Fibroblast of skin of left biceps (primary cell): ENCODE data around the gene TP63.

Source experiments
- DNase-seq, 2 experiments: peaks; one replicate each; pipeline ENCODE4 v3.0.0-alpha.2; 2013; ENCODE audit warnings: low read depth in 2 of 2

Gene TP63

DNA sequence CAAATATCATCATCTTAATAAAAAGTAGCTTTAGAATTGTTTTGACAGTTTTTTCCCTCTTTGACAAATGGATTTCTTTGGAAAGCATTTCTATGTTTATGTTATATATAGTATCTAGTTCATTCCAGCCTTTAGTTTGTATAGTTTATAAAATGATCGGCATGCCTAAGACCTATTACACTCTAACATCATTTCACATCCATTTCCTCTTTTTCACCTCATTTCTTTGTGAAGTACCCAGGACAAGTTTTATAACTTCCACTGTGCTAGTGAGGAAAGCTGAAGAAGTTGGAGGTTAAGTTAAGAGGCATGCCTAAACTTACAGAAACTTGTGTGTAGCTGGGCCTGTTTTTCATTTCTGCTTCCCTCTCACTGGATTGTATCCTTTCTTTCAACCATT, 178.4 kb downstream of the TP63 start:
- no peak for DNase-seq

- DNase-seq: no peak
These were observed 181.7 kb downstream of the TP63 start for GRCh38 chr3:189812806-189813465.

- no peak for DNase-seq
These were observed 182.6 kb downstream of the TP63 start for GRCh38 chr3:189813647-189814240.

DNA sequence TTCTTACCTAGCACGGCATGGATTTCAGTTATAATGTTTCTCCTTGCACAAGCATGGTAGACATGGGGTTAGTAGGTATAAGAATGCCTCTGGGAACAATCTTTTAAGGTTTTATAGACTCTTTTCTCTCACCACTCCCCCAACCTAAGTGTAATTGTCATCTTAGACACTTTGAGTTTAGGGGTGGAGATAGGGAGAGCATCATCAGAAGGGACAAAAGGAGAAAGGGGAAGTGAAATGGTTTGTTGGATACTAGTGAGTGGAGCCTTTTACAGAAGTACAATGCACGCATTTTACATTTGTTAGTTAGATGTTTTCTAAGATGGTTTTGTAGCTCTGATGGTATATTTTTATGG, 189.2 kb downstream of the TP63 start:
- no peak for DNase-seq

DNA sequence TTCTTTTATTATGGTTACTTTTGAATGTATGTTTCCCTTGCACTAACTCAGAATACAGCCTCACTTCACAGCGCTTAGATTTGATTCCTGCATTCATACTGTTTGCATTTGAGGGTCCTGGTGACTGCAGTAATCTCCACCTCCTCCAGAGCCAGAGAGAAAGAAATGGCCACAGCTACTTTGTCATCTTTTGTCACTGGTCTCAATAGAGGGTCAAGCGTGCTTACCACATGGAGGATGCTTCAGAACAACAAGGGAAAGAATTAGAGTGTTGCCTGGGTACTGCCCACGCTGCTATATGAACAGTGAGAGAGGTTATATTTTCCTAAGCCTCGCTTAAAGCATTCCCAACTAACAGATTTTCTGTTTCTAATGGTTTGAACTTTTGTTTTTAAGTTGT, 190.1 kb downstream of the TP63 start:
- no peak for DNase-seq

DNA sequence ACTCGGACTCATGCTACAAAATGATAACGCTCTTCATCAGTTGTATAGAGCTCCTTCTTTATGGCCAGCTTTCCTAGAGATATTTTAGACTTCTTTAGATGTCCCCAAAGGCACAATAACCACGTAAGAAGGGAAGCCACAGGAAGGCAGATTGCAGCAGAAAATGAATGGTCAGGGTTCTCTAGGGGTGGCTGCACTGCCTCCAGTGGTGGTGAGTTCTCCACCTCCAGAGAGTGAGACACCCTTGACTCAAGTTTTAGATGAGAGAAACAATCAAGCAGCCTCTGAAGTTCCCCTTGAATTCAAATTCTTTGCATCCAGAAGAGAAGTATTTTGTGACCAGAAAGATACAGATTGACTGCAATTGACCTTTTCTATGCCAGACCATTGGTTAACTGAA, 191.5 kb downstream of the TP63 start:
- DNase-seq: no peak

DNA sequence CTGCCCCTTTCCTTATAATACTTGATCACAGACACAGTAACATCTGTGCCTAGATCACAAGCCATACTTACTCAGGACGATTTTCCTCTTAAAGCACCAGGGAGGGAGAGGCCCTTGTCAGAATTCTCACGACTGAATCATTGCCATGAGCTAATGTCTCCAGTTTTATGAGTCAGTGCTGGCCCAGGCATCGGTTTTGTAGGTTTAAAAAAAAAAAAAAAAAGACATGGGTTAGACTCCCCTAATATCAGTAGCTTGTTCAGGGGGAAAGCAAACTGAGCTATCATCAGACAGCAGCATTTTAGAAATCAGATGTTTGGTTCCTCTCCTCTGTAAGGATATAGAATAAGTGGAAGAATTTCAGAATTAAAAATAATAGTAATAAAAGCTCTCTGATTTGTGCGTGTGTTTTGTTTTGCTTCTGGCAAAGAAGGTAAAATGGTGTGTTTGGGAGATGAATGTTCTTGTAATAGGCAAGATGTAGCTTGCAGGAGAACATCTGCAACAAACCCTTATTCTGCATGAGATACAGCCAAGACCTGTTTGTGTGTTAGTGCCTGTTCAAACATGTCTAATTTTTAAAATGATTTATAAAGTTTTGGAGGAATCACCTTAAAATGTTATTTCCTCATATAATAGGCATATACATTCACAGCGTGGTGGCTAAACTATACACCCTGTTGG, 193.6 kb downstream of the TP63 start:
- DNase-seq: peak; percentile 68 to 70

DNA sequence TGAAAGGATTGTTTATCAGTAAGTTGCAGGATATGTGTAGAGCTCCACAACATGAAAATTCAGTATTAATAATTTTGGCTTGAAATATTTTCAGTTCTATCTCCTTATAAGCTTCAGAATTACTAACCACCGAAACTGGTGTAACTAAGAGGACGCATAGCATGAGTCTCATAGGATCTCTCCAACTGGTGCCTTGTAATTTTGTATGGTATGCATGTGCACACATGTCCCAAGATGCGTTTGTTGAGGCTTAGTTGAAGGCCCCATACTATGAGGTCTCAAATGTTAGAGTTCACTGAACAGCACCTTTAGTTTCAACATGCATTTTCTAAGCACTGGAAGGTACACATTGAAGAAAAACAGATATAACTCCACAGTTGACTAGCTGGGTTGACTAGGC, 195.4 kb downstream of the TP63 start:
- DNase-seq: no peak

GRCh38 chr3:189827108-189827507, 195.9 kb downstream of the TP63 start:
- no peak for DNase-seq

DNA sequence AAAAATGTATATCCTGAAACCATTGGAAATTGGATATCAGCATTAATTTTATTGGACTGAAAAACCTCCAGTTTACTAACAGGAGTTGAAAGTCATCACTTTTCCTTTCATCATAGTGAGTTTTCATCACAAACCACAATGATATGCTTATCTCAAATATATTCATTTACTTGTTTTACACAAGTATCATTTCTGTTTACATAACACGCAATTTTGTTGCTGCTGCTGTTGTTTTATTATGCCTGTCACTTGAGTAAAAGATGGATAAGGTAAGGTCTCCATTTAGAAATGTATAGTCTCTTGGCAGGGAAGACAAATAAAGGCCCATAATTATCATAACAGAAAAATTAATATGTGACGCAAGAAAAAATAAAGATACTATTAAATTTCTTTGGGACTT, 199.2 kb downstream of the TP63 start:
- DNase-seq: no peak

- DNase-seq: no peak
These were observed 202.1 kb downstream of the TP63 start for GRCh38 chr3:189833266-189833665.

- DNase-seq: no peak
These were observed 202.8 kb downstream of the TP63 start for GRCh38 chr3:189833996-189834395.

DNA sequence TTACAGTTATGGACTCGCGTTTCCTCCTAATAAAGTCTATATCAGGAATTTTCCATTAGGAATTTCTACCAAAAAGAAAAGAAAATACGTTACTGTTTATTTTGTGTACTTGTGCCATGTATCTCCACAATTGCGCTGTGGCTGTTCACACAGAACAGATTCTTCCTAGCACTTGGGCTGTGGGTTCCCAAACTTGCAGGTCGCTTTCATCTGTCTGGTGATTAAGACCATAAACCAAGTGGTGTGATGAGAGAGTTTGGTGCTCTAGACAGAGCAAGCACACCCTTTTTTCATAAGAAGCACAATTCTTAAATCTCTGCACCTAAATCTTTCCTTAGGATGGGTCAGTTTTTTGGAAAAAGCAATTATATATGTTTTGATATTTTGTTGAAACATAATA, 203.3 kb downstream of the TP63 start:
- DNase-seq: no peak

- DNase-seq: no peak
These were observed 205.6 kb downstream of the TP63 start for GRCh38 chr3:189836795-189837194.

GRCh38 chr3:189838291-189838690, 207.1 kb downstream of the TP63 start:
- no peak for DNase-seq

- peak in 1 of 2 experiments; percentile 13 for DNase-seq
These were observed 208.4 kb downstream of the TP63 start for GRCh38 chr3:189839576-189839975.

- DNase-seq: peak; percentile 71 to 76
These were observed 210.4 kb downstream of the TP63 start for GRCh38 chr3:189841473-189842205.

GRCh38 chr3:189842681-189843602, 211.8 kb downstream of the TP63 start:
- no peak for DNase-seq

- DNase-seq: no peak
These were observed 213.9 kb downstream of the TP63 start for GRCh38 chr3:189845069-189845468.

DNA sequence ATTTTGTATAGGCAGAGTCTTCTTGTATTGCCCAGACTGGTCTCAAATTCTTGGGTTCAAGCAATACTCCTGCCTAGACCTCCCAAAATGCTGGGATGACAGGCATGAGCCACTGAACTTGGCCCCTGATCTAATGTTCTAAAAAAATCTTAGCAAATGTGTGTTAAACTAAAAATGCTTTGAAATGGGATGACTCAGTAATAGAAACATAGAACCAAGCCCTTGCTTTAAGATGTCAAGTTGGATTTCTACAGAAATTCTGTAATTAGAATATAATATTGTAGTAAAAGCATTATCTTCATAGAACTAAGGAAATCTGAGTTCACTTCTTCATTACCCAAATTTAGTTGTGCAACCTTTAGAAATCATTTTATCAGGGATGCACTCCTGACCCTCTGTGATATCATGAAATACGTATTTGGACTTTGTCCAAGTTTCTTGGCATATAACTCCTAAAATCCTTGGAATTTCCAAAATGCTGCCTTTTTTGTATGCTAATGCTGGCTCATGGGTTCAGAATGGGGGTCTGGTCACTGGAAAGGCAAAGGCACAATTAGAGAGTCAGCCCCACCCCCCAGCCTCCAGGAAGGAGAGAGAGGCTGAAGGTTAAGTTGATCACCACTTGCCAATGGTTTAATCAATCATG, 217.3 kb downstream of the TP63 start:
- DNase-seq: peak; percentile 20 to 31

- DNase-seq: no peak
These were observed 218.1 kb downstream of the TP63 start for GRCh38 chr3:189849262-189849661.
